Endothelial cell of umbilical vein (primary cell): ENCODE results near the gene DYNC2LI1. TPM values are rescaled to one million over a fixed set of nuclear protein-coding genes. Genes with fewer than 3 reads are reported as not detected.

Source experiments
- BruUV-seq: library from RNA; stranded (reverse); fragments of 400-500 nt; replicated peaks from 2 replicates; lab custom pipeline; 2021; lab: Mats Ljungman, UMichigan
- CTCF ChIA-PET: fragments of 300-600, 350-600 bp; sonication (Branson Sonifier 250); formaldehyde crosslinking; loops from one replicate; lab custom pipeline; 2021; ENCODE audit warnings: antibody characterized with exemption, inconsistent platforms; lab: Charles Lee
- POLR2A ChIA-PET: fragments of 300-600, 350-600 bp; sonication (Branson Sonifier 250); formaldehyde crosslinking; loops from one replicate; lab custom pipeline; 2021; ENCODE audit warnings: antibody characterized with exemption, inconsistent platforms; lab: Charles Lee
- DNase-seq: peaks from one replicate; pipeline ENCODE4 v3.0.0-alpha.2; 2011; ENCODE audit warnings: low read depth, low spot score
- FAIRE-seq: peaks from 2 replicates; lab custom pipeline; 2011; peaks lifted over from hg19 to GRCh38; lab: Jason Lieb, UNC
- H2AFZ ChIP-seq: 2 replicates; pipeline ENCODE4 v1.6.0; 2012; ENCODE audit warnings: low read depth, low read length, control low read depth, inconsistent platforms
- H3K27ac ChIP-seq: 2 replicates; pipeline ENCODE4 v1.5.1; 2011; ENCODE audit warnings: low read depth, mild to moderate bottlenecking, control low read depth, low read length, moderate library complexity; ENCODE audit not compliant: insufficient read depth
- H3K27me3 ChIP-seq, 2 experiments: 2 replicates each; pipeline versions ENCODE4 v1.6.0 to v1.6.1; 2011; ENCODE audit warnings: low read length in 2 of 2, mixed read lengths in 1 of 2; ENCODE audit not compliant: control insufficient read depth in 2 of 2, insufficient read depth in 2 of 2
- H3K36me3 ChIP-seq, 2 experiments: 2 replicates in 1 of 2; 3 replicates in 1 of 2; pipeline ENCODE4 v1.5.1; 2011; ENCODE audit warnings: low read length in 2 of 2, mild to moderate bottlenecking in 1 of 2, moderate library complexity in 1 of 2; ENCODE audit not compliant: control insufficient read depth in 2 of 2, insufficient read depth in 2 of 2; ENCODE audit errors: extremely low read depth in 1 of 2
- H3K4me1 ChIP-seq: 3 replicates; pipeline ENCODE4 v1.5.1; 2011; ENCODE audit warnings: mild to moderate bottlenecking, low read length; ENCODE audit not compliant: control insufficient read depth, insufficient read depth; ENCODE audit errors: extremely low read depth
- H3K4me2 ChIP-seq: 2 replicates; pipeline ENCODE4 v1.6.1; 2011; ENCODE audit warnings: low read length, control low read depth, mixed read lengths; ENCODE audit not compliant: insufficient read depth
- H3K4me3 ChIP-seq, 3 experiments: fragments of 200-600 bp in 1 of 3; sonication (generic), shearing (Covaris generic) in 1 of 3; replicated peaks in 1 of 3; 2 replicates each; pipeline ENCODE4 v1.5.1; 2011 to 2016; ENCODE audit warnings: control low read depth in 3 of 3, low read length in 3 of 3, mild to moderate bottlenecking in 2 of 3, inconsistent platforms in 1 of 3, low read depth in 1 of 3, moderate library complexity in 1 of 3; ENCODE audit not compliant: insufficient read depth in 1 of 3
- H3K79me2 ChIP-seq: 2 replicates; pipeline ENCODE4 v1.6.0; 2012; ENCODE audit warnings: low read length, inconsistent platforms; ENCODE audit not compliant: control insufficient read depth, insufficient read depth
- H3K9ac ChIP-seq: replicated peaks from 2 replicates; pipeline ENCODE3; 2011; ENCODE audit warnings: low read length, control low read depth; ENCODE audit not compliant: insufficient read depth; ENCODE audit errors: extremely low read depth
- H3K9me1 ChIP-seq: replicated peaks from 3 replicates; pipeline ENCODE4 v1.6.0; 2011; ENCODE audit warnings: mild to moderate bottlenecking, low read length; ENCODE audit not compliant: control insufficient read depth, insufficient read depth; ENCODE audit errors: extremely low read depth
- H3K9me3 ChIP-seq: replicated peaks from 2 replicates; pipeline ENCODE4 v1.5.1; 2012; ENCODE audit warnings: low read length, inconsistent platforms; ENCODE audit not compliant: control insufficient read depth, insufficient read depth
- H4K20me1 ChIP-seq: replicated peaks from 2 replicates; pipeline ENCODE3; 2011; ENCODE audit warnings: mild to moderate bottlenecking, low read length; ENCODE audit not compliant: control insufficient read depth, insufficient read depth; ENCODE audit errors: extremely low read depth
- EZH2 ChIP-seq: IDR thresholded peaks from 2 replicates; pipeline ENCODE4 v1.6.1; 2012; ENCODE audit warnings: borderline replicate concordance, low read depth, mild to moderate bottlenecking, moderate library complexity, low read length, inconsistent platforms; ENCODE audit not compliant: severe bottlenecking
- FOS ChIP-seq: IDR thresholded peaks from 2 replicates; pipeline ENCODE4 v1.6.1; 2011; ENCODE audit warnings: mild to moderate bottlenecking, low read length, moderate library complexity, borderline replicate concordance; ENCODE audit not compliant: insufficient read depth
- GATA2 ChIP-seq: IDR thresholded peaks from 2 replicates; pipeline ENCODE4 v1.7.0; 2011; ENCODE audit warnings: low read depth, mild to moderate bottlenecking, moderate library complexity, mixed read lengths, low read length; ENCODE audit not compliant: insufficient read length, insufficient read depth
- JUN ChIP-seq: IDR thresholded peaks from 2 replicates; pipeline ENCODE4 v1.6.1; 2011; ENCODE audit warnings: borderline replicate concordance, low read depth; ENCODE audit not compliant: insufficient read length, insufficient read depth
- MYC ChIP-seq: IDR thresholded peaks from one replicate; pipeline ENCODE4 v1.6.1; 2011; ENCODE audit warnings: mild to moderate bottlenecking, low read depth, low read length
- POLR2A ChIP-seq: IDR thresholded peaks from 2 replicates; pipeline ENCODE4 v1.6.1; 2012; ENCODE audit warnings: low read depth, mild to moderate bottlenecking, control low read depth, low read length
- POLR2AphosphoS5 ChIP-seq: IDR thresholded peaks from 2 replicates; pipeline ENCODE4 v1.6.1; 2012; ENCODE audit warnings: low read depth, mild to moderate bottlenecking, control low read depth, low read length, moderate library complexity; ENCODE audit not compliant: insufficient read depth
- dilution Hi-C: fragments of 300-500 bp; cut with MboI; formaldehyde crosslinking; loops from one replicate; pipeline ENCODE4 v1.15.0; 2019; ENCODE audit warnings: low sequenced_read_pairs; ENCODE audit not compliant: extremely low pct_ligation_motif_present
- intact Hi-C: fragments of 100-400 bp; cut with micrococcal nuclease; formaldehyde crosslinking; loops from one replicate; pipeline ENCODE4 v1.10.0; 2022
- polyA plus RNA-seq, 4 experiments: library from polyadenylated mRNA; depleted of rRNA in 3 of 4; stranded (reverse) in 3 of 4; unstranded in 1 of 4; fragments of >200 nt; gene quantifications; 2 replicates each; pipeline versions ENCODE4 v1.2.1 to v1.2.3, GENCODE V29; 2011 to 2012; ENCODE audit warnings: missing spikeins in 1 of 4
- total RNA-seq: library from RNA; stranded (reverse); gene quantifications from 2 replicates; pipeline ENCODE4 v1.2.3, GENCODE V29; 2021
- TF ChIP-seq, protein P1 (sequence below), 2 donors: IDR thresholded peaks; 1 replicate in 1 of 2; 2 replicates in 1 of 2; pipeline ENCODE4 v1.5.1; 2011; ENCODE audit warnings: low read length in 2 of 2, mild to moderate bottlenecking in 2 of 2, moderate library complexity in 2 of 2, control low read depth in 1 of 2, inconsistent platforms in 1 of 2, low read depth in 1 of 2; ENCODE audit not compliant: insufficient read depth in 1 of 2; ENCODE audit errors: extremely low read depth in 1 of 2
- TF ChIP-seq, protein P2 (sequence below): IDR thresholded peaks from 2 replicates; pipeline ENCODE4 v1.6.1; 2011; ENCODE audit not compliant: insufficient read depth, insufficient read length

The DYNC2LI1 gene
- total and polyA plus RNA-seq, 2 donors (not counting 3 experiments of a cell fraction or from before 2014, with no cell fraction given): 4.2 to 8.7 TPM

DNA sequence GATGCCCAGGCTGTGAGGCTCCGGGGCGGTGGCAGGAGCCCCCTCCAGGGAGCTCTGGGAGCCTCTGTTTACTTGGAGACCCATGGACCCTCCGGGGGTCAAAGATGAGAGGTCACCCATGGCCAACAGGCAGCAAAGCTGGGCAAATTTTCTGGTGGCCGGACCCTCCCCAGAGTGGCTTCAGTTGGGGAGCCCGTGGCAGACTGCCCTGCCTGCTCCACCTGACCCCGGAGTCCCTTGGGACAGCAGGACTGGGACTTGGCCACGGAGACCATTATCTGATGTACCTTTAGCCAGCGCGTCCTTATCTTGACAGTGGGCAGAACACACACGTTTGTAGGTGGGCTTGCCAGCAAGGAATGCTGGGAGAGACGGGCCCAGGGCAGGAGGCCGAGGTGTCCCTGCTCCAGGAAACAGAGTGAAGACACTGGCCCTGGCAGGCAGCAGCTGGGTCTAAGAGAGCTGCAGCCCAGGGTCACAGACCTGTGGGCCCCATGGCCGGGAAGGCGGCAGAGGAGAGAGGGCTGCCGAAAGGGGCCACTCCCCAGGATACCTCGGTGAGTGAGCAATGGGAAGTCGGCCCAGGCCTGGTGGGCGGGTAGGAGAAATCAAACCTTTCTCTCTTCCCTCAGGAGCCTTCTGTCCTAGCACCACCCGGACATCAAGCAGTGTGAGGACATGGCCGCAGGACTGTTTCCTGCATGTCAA, 64.9 kb downstream of the DYNC2LI1 start, which contains the start of the genes ABCG5 and ABCG8:
Gene ABCG5 (minus strand): TSS at position 280 of the 708 bp plus-strand sequence. CDS start 160 bp downstream, at position 120.
Gene ABCG8 (plus strand): TSS at position 412 of the 708 bp plus-strand sequence. CDS start 83 bp downstream, at position 495.
- Histone ChIP-seq H3K36me3 (no peaks in the 10 kb centered on the region), H3K4me3 (no peak within 1 kb of the TSS), H3K4me1 (no peaks in the 10 kb centered on the region), H3K4me2 (no peak within 1 kb of the TSS), H3K9me1 (no peaks in the 10 kb centered on the region), H4K20me1 (no peaks in the 10 kb centered on the region), H3K9me3 (no peaks in the 10 kb centered on the region), H2AFZ (no peak within 1 kb of the TSS), H3K79me2 (no peaks in the 10 kb centered on the region), H3K27ac (no peak within 1 kb of the TSS), H3K27me3 (peaks cover 3% of the 10 kb centered on the region in 2 experiments), H3K9ac (no peak within 1 kb of the TSS)
- no TSS peak for BruUV-seq
- DNase-seq (no peak), FAIRE-seq (no peak)
- POLR2A ChIA-PET: no interaction called here
- intact Hi-C loops: no loop called here
- CTCF ChIA-PET: no interaction called here
- dilution Hi-C loops: no loop called here
- TF ChIP-seq MYC (no peak), JUN (no peak), FOS (no peak), EZH2 (no peak), POLR2AphosphoS5 (no peak), POLR2A (no peak), GATA2 (no peak)
- TF ChIP-seq, protein P1, sequence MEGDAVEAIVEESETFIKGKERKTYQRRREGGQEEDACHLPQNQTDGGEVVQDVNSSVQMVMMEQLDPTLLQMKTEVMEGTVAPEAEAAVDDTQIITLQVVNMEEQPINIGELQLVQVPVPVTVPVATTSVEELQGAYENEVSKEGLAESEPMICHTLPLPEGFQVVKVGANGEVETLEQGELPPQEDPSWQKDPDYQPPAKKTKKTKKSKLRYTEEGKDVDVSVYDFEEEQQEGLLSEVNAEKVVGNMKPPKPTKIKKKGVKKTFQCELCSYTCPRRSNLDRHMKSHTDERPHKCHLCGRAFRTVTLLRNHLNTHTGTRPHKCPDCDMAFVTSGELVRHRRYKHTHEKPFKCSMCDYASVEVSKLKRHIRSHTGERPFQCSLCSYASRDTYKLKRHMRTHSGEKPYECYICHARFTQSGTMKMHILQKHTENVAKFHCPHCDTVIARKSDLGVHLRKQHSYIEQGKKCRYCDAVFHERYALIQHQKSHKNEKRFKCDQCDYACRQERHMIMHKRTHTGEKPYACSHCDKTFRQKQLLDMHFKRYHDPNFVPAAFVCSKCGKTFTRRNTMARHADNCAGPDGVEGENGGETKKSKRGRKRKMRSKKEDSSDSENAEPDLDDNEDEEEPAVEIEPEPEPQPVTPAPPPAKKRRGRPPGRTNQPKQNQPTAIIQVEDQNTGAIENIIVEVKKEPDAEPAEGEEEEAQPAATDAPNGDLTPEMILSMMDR (IDR thresholded peaks at IDR 0.05; ENCODE audit: extremely low read depth in 1 of 2, insufficient read depth in 1 of 2, low read depth in 1 of 2, low read length in 2 of 2): no peak
- TF ChIP-seq, protein P2, sequence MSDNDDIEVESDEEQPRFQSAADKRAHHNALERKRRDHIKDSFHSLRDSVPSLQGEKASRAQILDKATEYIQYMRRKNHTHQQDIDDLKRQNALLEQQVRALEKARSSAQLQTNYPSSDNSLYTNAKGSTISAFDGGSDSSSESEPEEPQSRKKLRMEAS: no peak
